SKM-1 (cell line): Measurements from ENCODE around the gene MRPL36.
"Not testable (repeated sequence)": the region's sequence is repeated elsewhere in the genome, so short reads cannot be mapped to it uniquely, and the experiment has no call there.

Experiments
- DNase-seq: peaks from one replicate; lab custom pipeline; 2025; ENCODE audit not compliant: unreplicated experiment; lab: John Stamatoyannopoulos, UW

The MRPL36 gene

DNA sequence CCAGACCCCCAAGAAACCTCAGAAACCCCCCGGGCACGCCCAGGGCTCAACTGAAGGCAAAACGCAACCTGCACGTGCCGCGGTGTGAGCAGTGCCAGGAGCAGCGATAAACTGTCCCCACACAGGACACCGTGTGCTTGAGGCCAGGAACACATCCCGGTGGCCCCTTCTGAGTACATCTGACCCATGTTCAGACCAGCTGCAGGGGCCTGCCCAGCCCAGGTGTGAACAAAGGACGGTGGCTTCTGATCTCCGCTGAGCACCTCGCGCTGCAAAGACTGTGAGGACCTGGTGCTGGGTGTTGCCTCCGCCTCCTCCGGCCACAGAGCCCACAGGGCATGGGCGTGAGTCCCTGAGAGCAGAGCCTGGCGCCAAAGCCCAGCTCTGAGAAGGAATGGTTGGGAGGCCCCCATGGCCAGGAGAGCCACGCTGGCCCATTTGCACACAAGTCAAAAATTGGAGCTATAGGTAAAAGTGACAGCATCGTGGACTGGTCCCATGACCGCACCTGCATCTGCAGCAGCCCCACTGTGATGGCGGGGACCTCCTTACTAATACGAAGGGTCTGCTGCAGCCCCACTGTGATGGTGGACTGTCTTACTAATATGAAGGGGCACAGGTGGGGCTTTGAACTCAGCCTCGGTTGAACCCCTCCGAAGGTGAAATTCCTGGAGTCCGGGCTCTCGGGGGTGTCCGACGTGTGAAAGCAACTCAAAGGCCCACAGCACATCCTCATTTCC is 33.0 kb upstream of the MRPL36 start:
- no peak for DNase-seq

DNA sequence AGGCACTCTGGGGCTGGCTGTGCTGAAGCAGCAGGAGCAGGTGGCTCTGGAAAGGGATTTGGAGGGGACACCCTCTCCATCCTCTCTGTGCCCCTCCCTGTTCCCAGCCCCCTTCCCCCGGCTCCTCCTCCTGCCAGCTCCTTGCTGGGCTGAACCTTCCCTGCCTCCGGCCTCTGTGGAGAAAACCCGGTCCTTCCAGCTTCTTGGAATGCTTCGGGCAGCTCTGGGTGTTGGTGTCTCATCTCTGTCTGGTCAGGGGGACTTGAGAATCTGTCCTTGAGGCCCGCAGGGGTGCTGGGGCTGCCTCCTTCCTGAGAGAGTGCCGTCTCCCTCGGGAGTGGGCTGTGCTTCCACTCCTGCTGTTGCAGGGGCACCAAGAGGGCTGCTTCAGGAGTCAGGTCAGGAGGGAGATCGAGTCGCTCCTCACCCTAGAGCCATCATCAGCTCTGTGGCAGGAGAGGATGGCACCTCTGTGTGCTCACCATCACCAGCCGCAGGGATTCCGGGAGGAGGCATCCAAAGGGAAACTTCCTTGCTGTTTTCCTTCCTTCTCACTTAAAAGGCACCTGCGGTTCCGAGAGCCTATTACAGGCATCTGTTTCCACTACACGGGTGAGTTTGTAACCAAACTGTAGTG is 32.2 kb upstream of the MRPL36 start:
- no peak for DNase-seq

DNA sequence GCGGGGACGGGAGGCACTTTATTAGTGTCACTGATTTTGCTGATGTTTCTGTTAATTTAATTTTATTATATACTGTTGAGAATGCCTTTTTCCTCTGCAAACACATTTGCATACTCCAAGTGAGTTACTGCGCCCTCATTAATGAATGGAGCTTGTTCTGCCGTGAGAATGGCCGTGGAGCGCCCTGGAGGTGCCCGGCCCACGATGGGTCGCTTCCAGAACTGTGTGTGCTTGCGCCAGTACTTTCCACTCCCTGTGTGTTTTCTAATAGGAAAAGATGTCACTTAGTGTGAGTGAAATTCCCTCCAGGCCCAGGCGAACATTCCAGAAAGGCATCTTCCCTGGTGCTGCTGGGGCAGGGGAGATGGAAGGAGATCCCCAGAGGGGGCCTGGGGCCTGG is 31.6 kb upstream of the MRPL36 start:
- no peak for DNase-seq

DNA sequence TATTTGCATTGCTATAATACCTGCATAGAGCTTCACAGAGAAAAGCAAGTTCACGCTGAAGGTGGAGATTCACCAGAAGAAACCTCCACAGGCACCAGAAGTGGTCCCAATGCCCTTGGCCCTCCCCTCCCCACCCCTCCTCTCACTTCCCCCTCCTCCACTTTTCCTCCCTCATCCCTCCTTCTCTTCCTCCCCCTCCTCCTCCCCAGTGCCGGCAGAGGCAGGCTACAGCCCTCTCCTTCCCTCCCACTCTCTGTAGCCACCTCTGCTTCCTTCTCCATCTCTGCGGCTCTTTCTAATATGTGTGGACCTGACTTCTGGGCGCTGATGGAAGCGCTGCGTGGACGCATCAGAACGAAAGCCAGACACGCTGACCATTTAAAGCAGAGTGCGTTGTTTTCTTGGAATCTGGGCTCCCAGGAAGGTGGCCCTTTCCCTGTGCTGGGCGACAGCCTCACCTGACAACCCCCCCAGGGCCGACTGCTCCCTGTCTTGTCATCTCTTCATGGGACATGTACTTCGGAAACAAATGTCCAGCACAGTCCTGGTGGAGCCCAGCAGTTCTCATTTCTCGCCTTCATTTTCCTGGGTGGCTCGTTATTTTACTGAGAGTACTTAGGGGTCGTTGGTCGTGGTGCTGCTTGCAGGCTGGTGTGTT is 31.1 kb upstream of the MRPL36 start:
- no peak for DNase-seq

DNA sequence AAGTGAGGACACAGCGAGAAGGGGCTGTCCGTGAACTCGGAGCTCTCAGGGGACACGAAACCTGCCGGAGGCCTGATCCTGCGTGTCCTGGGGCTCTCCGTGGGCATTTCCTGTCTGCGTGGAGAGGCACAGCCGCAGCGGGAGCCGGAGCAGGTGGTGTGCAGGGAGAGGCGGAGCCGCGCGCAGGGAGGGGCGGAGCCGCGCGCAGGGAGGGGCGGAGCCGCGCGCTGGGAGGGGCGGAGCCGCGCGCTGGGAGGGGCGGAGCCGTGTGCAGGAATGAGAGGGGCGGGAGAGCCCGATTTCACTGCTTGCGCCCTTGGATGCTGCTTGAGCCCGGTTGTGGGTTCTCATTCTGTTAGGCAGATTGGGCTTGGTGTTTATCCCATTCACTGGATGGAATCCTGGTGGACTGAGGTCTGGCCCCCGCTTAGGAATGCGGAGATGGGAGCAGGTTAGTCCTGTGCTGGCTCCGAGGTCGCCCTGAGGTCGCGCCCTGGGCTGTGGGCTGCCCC is 28.3 kb upstream of the MRPL36 start:
- no peak for DNase-seq

DNA sequence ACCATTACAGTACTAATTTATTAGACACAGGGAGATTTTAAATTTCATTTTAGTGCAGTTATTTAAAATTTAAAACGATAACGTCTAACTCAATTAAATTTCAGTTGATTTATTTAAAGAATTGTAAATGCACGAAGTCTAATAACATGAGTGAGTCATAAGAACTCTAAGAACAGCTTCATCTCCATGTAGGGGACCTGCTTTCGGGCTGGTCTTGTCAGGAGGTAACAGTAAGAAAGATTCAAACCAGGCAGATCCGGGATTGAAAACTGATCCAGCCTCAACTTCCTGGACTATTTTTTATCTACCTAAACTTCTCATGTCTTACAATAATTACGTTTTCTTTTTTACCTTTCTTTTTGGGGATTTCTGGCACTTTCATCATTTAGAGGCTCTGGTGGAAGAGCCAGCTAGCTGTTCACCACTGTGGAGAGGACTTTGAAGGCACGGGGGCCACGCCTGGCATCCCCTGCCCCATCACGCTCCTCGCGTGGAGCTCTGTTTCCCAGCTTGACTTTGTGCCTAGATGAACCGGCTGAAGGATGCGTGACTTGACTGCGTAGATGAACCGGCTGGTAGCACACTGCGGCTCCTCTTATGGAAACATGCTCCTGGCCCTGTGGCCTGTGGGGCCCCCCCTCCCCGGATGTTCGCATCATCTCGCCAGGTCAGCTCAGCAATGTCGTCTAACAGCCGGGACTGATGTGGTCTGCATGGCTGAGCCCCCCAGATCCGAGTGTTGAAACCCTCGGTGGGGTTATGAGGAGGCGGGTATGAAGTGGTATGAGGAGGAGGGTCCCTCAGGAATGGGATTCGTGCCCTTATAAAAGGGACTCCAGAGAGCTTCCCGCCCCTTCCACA is 27.6 kb upstream of the MRPL36 start:
- DNase-seq, result no peak

DNA sequence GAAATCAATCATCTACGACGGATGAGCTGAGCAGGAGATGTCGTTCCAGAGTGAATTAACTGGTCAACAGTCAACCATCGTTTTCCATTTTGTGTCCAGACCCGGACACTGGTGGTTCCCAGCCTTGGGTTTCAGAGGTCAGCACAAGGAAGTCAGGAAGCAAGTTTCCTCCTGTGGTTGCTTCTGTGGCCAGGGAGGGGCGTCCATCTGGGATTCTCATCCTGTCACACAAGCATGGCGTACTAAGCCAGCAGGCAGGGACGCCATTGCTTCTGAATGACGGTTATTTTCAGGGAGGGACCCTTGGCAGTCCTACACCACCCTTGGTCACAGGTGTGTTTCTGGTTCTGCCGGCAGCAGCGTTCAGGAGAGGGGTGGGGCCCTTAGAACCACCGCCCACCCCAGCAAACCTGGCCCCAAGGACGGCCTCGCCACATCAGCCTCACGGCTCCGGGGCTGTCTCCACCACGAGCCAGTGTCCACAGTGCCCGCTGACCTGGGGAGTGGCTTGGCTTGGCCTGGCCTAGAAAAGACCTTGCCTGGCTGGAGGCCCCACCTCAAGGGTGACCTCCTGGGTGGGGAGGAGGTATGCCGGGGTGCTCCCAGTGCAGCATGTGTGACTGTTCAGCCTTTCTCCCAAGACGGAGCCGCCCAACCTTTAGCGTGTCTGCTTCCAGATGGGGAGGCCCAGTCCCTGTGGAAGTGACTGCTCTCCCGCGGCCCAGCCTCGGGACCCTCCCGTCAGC is 26.8 kb upstream of the MRPL36 start:
- no peak for DNase-seq

DNA sequence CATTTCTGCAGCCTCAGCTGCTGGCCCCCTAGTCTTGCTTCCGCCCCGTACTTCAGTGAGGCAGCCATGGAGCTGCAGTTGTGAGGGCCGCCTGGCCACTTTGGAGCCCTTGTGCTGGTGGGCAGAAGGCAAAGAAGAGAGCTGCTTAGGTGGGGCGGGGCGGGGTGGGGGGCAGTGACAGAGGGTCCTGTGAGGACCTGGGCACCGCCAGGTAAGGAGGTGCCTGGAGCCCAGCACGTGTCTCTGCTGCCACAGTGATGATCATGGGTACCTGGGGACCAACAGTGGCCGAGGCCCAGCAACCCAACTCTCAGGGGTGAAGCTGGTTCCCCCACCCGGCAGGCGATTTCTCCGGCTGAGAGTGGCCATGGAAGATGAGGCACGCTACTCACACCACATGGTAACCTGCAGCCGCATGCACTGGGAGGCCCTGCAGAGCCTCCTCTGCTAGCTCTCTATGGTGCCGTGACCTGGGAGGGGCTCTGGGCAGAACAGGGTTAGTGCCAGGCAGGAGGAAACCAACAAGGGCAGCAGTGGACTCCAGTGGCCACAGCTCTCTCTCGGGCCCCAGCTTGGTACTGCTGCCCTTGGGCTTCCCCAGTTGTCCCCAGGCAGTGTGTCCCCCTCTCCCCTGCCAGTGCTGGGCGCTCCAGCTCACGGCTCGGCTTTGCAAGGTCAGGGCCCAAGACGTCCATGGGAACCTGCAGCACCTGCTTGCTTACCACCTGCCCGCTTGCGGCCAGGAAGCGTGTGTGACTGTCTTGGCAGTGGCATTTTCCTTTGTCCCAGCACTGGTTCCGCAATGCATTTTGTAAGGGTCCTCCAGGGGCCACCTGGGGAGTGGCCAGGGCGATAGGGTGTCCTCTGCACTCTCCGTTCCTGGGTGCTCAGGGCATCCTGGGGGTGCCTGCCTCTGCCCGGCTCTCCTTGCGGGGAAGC is 25.5 kb upstream of the MRPL36 start:
- no peak for DNase-seq

DNA sequence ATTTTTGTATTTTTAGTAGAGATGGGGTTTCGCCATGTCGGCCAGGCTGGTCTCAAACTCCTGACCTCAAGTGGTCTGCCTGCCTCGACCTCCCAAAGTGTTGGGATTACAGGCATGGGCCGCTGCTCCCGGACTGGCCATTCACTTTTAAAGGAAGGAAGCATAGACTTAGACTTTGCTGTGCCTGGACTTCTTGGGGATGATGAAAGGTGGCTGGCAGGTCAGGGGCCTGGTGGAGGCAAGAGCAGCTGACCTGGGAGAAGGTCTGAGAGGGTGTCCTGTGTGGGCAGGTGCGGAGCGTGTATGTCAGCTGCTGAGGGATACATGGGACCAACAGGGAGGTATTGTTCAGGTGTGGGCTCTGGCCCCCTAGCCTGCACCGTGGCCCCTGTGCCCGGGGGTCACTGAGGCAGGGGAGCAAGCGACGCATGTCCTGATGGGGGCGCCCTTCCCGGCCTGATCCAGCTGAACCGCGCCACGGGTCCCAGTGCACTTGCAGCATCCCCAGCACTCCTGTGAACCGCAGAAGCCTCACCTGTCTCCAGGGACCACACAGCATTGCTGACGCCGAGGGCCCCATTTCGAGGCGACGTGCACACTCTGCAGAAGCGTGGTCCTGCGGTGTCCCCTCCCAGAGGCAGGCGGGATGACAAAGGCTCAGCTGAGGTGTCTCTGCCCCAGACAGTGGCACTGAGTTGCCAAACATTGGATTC is 24.6 kb upstream of the MRPL36 start:
- no peak for DNase-seq

DNA sequence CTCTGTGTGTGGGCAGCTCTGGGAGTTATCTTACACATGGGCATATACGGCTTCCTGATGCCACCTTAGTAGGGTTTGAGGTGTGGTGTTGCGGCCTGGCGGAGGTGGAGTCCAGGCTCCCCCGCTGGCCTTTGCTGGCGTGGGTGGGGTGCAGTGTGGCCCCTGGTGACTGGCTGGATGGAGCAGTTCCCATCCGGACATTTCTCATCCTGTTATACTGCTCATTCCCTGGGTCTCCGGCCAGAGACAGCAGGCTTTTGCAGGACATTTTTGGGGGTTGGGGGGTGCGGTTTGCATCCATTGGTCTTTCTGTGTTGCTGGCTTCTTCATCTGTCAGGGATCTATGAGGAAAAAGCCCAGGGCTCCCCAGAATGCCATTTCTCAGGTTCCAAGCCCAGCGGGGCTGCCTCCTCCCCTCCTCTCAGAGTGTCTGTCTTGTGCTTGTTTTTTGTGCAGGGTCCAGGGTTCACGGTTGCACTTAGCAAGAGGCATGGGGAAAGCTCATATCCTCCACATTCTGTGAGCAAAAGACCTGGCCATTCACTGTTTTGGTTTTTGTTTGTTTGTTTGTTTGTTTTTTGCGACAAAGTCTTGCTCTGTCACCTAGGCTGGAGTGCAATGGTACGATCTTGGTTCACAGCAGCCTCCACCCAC is 23.9 kb upstream of the MRPL36 start:
- DNase-seq, result no peak

DNA sequence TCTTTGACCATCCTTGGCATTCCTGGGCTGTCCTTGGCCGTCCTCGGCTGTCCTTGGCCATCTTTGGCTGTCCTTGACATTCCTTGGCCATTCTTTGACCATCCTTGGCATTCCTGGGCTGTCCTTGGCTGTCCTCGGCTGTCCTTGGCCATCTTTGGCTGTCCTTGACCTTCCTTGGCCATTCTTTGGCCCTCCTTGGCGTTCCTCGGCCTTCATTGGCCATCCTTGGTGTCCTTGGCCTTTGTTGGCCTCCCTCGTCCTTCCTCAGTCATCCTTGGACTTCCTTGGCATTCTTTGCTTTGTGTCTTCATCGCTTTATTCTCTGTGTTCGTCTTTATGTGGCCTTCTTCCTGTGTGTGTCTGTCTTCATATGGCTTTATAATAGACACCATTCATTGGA is 22.2 kb upstream of the MRPL36 start:
- no peak for DNase-seq

DNA sequence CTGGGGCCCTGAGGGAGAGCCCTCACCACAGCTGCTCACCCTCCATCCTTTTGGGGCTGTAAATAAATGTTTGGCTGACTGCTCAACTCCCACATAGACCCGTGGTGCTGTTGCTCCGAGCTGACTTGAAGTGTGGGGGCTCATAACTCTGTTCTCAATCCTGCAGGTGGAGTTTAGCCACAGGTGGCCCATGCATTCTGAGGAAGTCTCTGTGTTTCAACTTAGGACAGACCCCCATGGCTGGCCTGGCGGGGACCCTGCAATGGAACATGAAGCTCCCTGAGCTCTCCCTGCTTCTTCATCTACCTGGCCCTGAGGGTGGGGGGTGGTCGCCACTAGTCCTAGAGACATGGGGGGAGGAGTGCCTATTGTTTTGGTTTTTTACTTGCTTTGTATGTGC is 21.3 kb upstream of the MRPL36 start:
- no peak for DNase-seq

DNA sequence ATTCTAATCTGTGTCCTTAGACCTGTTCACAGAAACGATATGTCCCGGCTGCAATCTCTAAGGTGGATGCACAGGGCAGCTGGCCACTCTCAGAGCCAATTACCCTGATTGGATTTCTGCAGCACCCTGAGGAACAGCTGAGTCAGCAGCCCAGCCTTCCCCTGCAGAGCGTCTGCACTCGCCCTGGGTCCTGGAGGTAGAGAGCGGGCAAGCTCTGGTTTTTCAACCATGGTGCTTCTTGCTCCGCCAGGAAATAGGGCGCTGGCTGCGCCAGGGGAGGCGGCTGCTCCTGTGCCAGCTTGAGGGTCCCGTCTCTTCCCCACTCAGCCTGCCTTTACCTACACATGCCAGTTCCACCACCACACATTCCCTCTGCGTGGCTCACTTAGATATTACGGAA is 20.7 kb upstream of the MRPL36 start:
- DNase-seq, result no peak

DNA sequence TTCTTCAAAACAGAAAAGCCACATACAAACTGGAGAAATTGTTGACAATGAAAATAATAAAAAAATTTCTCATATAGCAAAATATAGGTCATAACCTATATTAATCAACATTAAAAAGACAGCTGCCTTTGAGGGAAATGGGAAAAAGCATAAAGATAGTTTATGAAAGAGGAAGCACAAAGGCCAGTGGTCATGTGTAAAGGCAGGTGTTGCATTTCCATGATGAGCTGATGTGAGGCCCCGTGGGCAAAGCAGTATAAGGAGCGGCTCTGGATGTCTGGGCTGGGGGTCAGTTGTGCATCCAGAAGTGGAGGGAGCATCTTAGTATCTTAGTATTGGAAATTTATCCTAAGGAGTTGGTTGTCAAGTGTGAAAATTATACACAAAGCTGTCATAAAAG is 19.8 kb upstream of the MRPL36 start:
- no peak for DNase-seq

DNA sequence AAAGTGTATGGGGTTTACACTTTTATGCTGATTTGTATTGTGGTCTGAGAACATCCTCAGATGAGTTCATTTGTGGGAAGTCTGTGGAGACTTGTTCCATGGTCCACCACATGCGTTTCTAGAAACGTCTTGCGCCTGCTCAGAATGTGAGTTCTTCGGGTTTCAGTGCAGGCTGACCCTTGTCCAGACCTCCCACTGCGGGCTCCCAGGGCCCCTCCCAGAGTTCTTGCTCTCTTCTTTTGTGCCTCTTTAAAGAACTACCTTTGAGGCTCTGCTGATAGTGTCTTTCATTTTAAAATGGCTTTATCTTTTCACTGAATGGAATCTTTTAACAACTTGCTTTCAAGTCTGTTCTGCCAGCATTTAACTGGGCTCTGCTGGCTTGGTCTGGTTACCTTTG is 19.1 kb upstream of the MRPL36 start:
- no peak for DNase-seq

DNA sequence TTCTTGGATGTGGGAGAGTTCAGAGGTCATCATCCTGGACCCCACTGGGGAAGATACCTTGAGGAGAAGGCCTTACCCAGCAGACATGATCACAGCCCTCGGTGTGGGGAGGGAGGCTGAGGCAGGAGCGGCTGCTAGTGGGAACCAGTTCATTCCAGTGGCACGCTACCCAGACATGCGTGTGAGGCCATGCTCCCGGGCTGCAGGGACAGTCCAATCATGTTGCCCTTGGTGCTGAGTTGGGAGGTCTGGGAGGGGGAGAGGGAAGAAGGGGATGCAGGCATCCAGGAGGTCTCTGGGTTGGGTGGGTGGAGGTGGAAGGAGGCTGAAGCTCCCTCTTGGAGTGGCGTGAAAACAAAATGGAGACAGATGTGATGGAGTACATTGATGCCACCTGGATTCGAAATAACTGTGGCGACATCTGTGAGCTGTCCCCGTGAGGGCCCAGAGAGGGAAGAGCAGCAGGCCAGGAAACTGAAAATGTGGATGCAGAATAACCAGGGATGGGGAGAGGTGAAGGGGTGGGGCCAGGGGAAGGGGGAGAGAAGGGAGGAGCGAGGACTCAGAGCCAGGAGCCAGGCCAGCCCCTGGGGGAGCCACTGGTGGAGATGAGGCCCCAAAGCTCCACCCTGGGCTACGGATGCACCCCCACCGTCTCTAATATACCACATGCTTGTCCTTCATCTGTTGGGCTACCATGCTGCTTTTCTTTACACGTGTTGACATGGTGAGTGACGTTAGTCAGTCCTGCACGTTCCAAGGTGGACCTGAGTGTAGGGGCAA is 17.8 kb upstream of the MRPL36 start:
- no peak for DNase-seq

DNA sequence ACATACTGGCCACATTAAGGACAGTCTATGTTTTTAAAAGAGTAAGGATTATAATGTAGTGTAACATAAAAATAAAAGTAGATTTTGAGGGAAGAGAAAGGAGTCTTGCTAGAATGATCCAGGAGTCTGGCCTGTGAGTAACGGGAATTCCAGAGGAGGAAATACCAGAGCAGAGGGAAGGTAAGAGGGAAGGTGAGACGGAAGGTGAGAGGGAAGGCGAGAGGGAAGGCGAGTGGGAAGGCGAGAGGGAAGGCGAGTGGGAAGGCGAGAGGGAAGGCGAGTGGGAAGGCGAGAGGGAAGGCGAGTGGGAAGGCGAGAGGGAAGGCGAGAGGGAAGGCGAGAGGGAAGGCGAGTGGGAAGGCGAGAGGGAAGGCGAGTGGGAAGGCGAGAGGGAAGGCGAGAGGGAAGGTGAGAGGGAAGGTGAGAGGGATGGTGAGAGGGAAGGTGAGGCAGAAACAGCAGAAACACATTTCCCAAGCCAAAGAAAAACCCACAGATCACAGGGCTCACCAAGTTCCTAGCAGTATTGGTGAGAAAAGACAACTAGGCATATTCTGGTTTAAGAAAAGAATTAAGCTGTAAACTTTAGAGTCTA is 17.0 kb upstream of the MRPL36 start:
- not testable (repeated sequence) for DNase-seq
